SK-N-SH (cell line): Measurements from ENCODE around the gene UBE4B. TPM values are rescaled to one million over a fixed set of nuclear protein-coding genes. Genes with fewer than 3 reads are reported as not detected.

Experiments used
- CTCF ChIA-PET: fragments of 300-600, 350-600 bp; formaldehyde crosslinking; extraction: SDS; loops from one replicate; lab custom pipeline; 2021; lab: Yijun Ruan, JAX
- POLR2A ChIA-PET: fragments of 350-600 bp; sonication (Branson Sonifier 250); formaldehyde crosslinking; extraction: SDS; loops from one replicate; lab custom pipeline; 2020; ENCODE audit warnings: antibody characterized with exemption, inconsistent platforms; lab: Yijun Ruan, JAX
- DNase-seq: peaks from one replicate; pipeline ENCODE4 v3.0.0; 2012
- H2AFZ ChIP-seq: fragments of 200-600 bp; sonication (generic); 2 replicates; pipeline ENCODE4 v1.8.1; 2016; ENCODE audit warnings: antibody characterized with exemption, mild to moderate bottlenecking, low read depth
- H3F3A ChIP-seq: fragments of 200-600 bp; sonication (generic); replicated peaks from 2 replicates; pipeline ENCODE3; 2016; ENCODE audit warnings: antibody characterized with exemption, mild to moderate bottlenecking; ENCODE audit not compliant: insufficient read depth
- H3K27ac ChIP-seq, 2 experiments: fragments of 200-500 bp in 1 of 2; fragments of 200-600 bp in 1 of 2; sonication (Bioruptor generic) in 1 of 2; sonication (generic), shearing (Covaris generic) in 1 of 2; 2 replicates each; pipeline versions ENCODE4 v1.5.1 to v1.6.1; 2014 to 2016; ENCODE audit warnings: low read depth in 2 of 2, inconsistent platforms in 1 of 2, low read length in 1 of 2, mild to moderate bottlenecking in 1 of 2, mixed read lengths in 1 of 2
- H3K27me3 ChIP-seq: fragments of 200-600 bp; sonication (generic), shearing (Covaris generic); 2 replicates; pipeline ENCODE4 v1.6.1; 2016; ENCODE audit warnings: mixed run types; ENCODE audit not compliant: insufficient read depth
- H3K36me3 ChIP-seq, 2 experiments: fragments of 200-500 bp in 1 of 2; fragments of 200-600 bp in 1 of 2; sonication (Bioruptor generic) in 1 of 2; sonication (generic) in 1 of 2; replicated peaks in 1 of 2; 2 replicates each; pipeline versions ENCODE3 to v1.5.1; 2014 to 2016; ENCODE audit warnings: low read length in 1 of 2, mild to moderate bottlenecking in 1 of 2; ENCODE audit not compliant: insufficient read depth in 2 of 2, control insufficient read depth in 1 of 2
- H3K4me1 ChIP-seq, 2 experiments: fragments of 200-500 bp in 1 of 2; fragments of 200-600 bp in 1 of 2; sonication (Bioruptor generic) in 1 of 2; sonication (generic), shearing (Covaris generic) in 1 of 2; 2 replicates each; pipeline versions ENCODE4 v1.5.1 to v1.6.1; 2014 to 2016; ENCODE audit warnings: low read depth in 1 of 2, low read length in 1 of 2, mixed run types in 1 of 2; ENCODE audit not compliant: insufficient read depth in 2 of 2, control insufficient read depth in 1 of 2
- H3K4me2 ChIP-seq: fragments of 200-600 bp; sonication (generic), shearing (Covaris generic); 2 replicates; pipeline ENCODE4 v1.6.1; 2017; ENCODE audit warnings: mixed run types
- H3K4me3 ChIP-seq, 2 experiments: fragments of 200-500 bp in 1 of 2; fragments of 200-600 bp in 1 of 2; sonication (Bioruptor generic) in 1 of 2; sonication (generic), shearing (Covaris generic) in 1 of 2; 2 replicates each; pipeline versions ENCODE4 v1.5.1 to v1.8.1; 2014 to 2016; ENCODE audit warnings: low read depth in 2 of 2, inconsistent platforms in 1 of 2, low read length in 1 of 2, mild to moderate bottlenecking in 1 of 2, mixed read lengths in 1 of 2, moderate library complexity in 1 of 2
- H3K79me2 ChIP-seq: fragments of 200-600 bp; sonication (generic); 2 replicates; pipeline ENCODE4 v1.8.1; 2017; ENCODE audit warnings: mild to moderate bottlenecking; ENCODE audit not compliant: insufficient read depth
- H3K9ac ChIP-seq: fragments of 200-600 bp; sonication (generic); 2 replicates; pipeline ENCODE4 v1.6.1; 2017; ENCODE audit warnings: mixed run types
- H3K9me2 ChIP-seq: fragments of 200-600 bp; sonication (generic); 2 replicates; pipeline ENCODE4 v1.6.1; 2017; ENCODE audit warnings: mixed run types
- H3K9me3 ChIP-seq: fragments of 200-600 bp; sonication (generic); 2 replicates; pipeline ENCODE4 v1.6.1; 2017; ENCODE audit warnings: mixed run types, mild to moderate bottlenecking, moderate library complexity
- H4K20me1 ChIP-seq: fragments of 200-600 bp; sonication (generic); 2 replicates; pipeline ENCODE4 v1.6.1; 2017; ENCODE audit warnings: mild to moderate bottlenecking, mixed run types; ENCODE audit not compliant: insufficient read depth
- ELF1 ChIP-seq: IDR thresholded peaks from 2 replicates; pipeline ENCODE4 v1.4.0; 2012
- FOXJ3 ChIP-seq: sonication (generic); formaldehyde crosslinking; IDR thresholded peaks from 2 replicates; pipeline ENCODE4 v1.5.1; 2020; ENCODE audit warnings: mild to moderate bottlenecking, missing genetic modification reagents
- FOXM1 ChIP-seq: IDR thresholded peaks from 2 replicates; pipeline ENCODE4 v1.4.0; 2012; ENCODE audit warnings: low read depth, mild to moderate bottlenecking
- JUND ChIP-seq: IDR thresholded peaks from 2 replicates; pipeline ENCODE4 v1.4.0; 2012
- MAX ChIP-seq: IDR thresholded peaks from 2 replicates; pipeline ENCODE4 v1.4.0; 2012; ENCODE audit warnings: low read depth
- MEF2A ChIP-seq: IDR thresholded peaks from 2 replicates; pipeline ENCODE4 v1.4.0; 2012; ENCODE audit warnings: low read depth, borderline replicate concordance
- NFIC ChIP-seq: IDR thresholded peaks from 2 replicates; pipeline ENCODE4 v1.4.0; 2012; ENCODE audit warnings: borderline replicate concordance
- NRF1 ChIP-seq: IDR thresholded peaks from 2 replicates; pipeline ENCODE4 v1.6.1; 2012; ENCODE audit warnings: low read depth, mild to moderate bottlenecking, low read length
- PBX3 ChIP-seq: IDR thresholded peaks from 2 replicates; pipeline ENCODE4; 2012
- RCOR1 ChIP-seq: fragments of 150-350 bp; IDR thresholded peaks from 2 replicates; pipeline ENCODE4 v1.6.1; 2017; ENCODE audit warnings: antibody characterized with exemption, low read length
- REST ChIP-seq: IDR thresholded peaks from 2 replicates; pipeline ENCODE4 v1.6.1; 2012; ENCODE audit warnings: mild to moderate bottlenecking, low read depth, low read length, moderate library complexity
- RXRA ChIP-seq: IDR thresholded peaks from 2 replicates; pipeline ENCODE4 v1.4.0; 2012; ENCODE audit warnings: low read depth, mild to moderate bottlenecking, borderline replicate concordance
- SMC3 ChIP-seq: IDR thresholded peaks from 2 replicates; pipeline ENCODE4 v1.6.1; 2012; ENCODE audit warnings: low read depth, low read length, improper control_type of control experiment
- TAF1 ChIP-seq: IDR thresholded peaks from 2 replicates; pipeline ENCODE4 v1.6.1; 2012; ENCODE audit warnings: low read depth, mild to moderate bottlenecking, low read length, moderate library complexity, borderline replicate concordance
- TCF12 ChIP-seq: IDR thresholded peaks from 2 replicates; pipeline ENCODE4 v1.4.0; 2012
- TEAD4 ChIP-seq: IDR thresholded peaks from 2 replicates; pipeline ENCODE4 v1.4.0; 2012; ENCODE audit warnings: mild to moderate bottlenecking, borderline replicate concordance; ENCODE audit not compliant: insufficient read depth
- YY1 ChIP-seq: IDR thresholded peaks from 2 replicates; pipeline ENCODE4 v1.4.0; 2012; ENCODE audit warnings: low read depth, mild to moderate bottlenecking
- ZBTB33 ChIP-seq: IDR thresholded peaks from 2 replicates; pipeline ENCODE4 v1.4.0; 2012; ENCODE audit warnings: low read depth, borderline replicate concordance
- WGBS: methylation state at CpG from one replicate; pipeline ENCODE4 v1.1.6; 2017; ENCODE audit warnings: low lambda C conversion rate; 5-methylcytosine and 5-hydroxymethylcytosine counted together
- polyA plus RNA-seq, 3 experiments: library from polyadenylated mRNA; depleted of rRNA; stranded (reverse); fragments of >200 nt; gene quantifications; 2 replicates each; pipeline ENCODE4 v1.2.3, GENCODE V29; 2012

Gene UBE4B
- polyA plus RNA-seq, 1 of the 3 experiments (the other 2 are of a cell fraction) = 19.1 TPM

GRCh38 chr1:10064416-10065343 lies 31.9 kb downstream of the UBE4B start (continued):
- TF ChIP-seq JUND = no peak
- TF ChIP-seq FOXJ3 (CRISPR knock-in tag) = no peak
- TF ChIP-seq SMC3 = no peak
- no peak for TF ChIP-seq NFIC

- ChIA-PET CTCF (no interaction called here), POLR2A (no interaction called here)
- Histone ChIP-seq H3K27ac (peak overlapping the region in 1 of 2 experiments; percentile 45; a peak in 1 of 4 replicates), H3K9me3 (no peaks in the 10 kb centered on the region), H3K9ac (no peak overlapping the region), H3K4me3 (no peak overlapping the region), H3K9me2 (no peaks in the 10 kb centered on the region), H3K36me3 (no peaks in the 10 kb centered on the region), H3K27me3 (no peaks in the 10 kb centered on the region), H3K4me2 (no peak overlapping the region), H3K4me1 (peaks cover 0 to 9% of the 10 kb centered on the region in 2 experiments; a peak in 2 of 4 replicates), H3F3A (peaks cover 16% of the 10 kb centered on the region), H3K79me2 (peaks cover 93% of the 10 kb centered on the region), H2AFZ (no peak overlapping the region), H4K20me1 (no peaks in the 10 kb centered on the region)
- no peak for TF ChIP-seq FOXJ3 (CRISPR knock-in tag)
- no peak for TF ChIP-seq ELF1
- TF ChIP-seq RXRA = no peak
- no peak for TF ChIP-seq TEAD4
- TF ChIP-seq REST = no peak
- TF ChIP-seq SMC3 = no peak
- TF ChIP-seq TAF1 = no peak
- no peak for TF ChIP-seq MEF2A
- no peak for TF ChIP-seq RCOR1
- no peak for TF ChIP-seq YY1
- no peak for DNase-seq
- 88% methylated on average over 7 of the region's 7 CpGs for WGBS
Measured at GRCh38 chr1:10065344-10065685, 32.6 kb downstream of the UBE4B start.

- WGBS = 84% methylated on average over 3 of the region's 3 CpGs
- no peak for DNase-seq
- Histone ChIP-seq H3K36me3 (no peaks in the 10 kb centered on the region), H3F3A (peaks cover 16% of the 10 kb centered on the region), H3K9me2 (no peaks in the 10 kb centered on the region), H4K20me1 (no peaks in the 10 kb centered on the region), H3K27ac (peak overlapping the region in 1 of 2 experiments; percentile 92; a peak in 2 of 4 replicates), H3K4me1 (peaks cover 0 to 9% of the 10 kb centered on the region in 2 experiments; a peak in 2 of 4 replicates), H2AFZ (no peak overlapping the region), H3K79me2 (peaks cover 93% of the 10 kb centered on the region), H3K4me2 (peak overlapping the region; percentile 68; the same call in 1 of the 2 replicates), H3K9me3 (no peaks in the 10 kb centered on the region), H3K27me3 (no peaks in the 10 kb centered on the region), H3K4me3 (no peak overlapping the region), H3K9ac (no peak overlapping the region)
- CTCF ChIA-PET = interaction anchor here (1.5 kb wide), 1 partner anchor 191 kb away, joined by 3 read pairs; no protein-coding TSS in a partner anchor
- POLR2A ChIA-PET = no interaction called here
- no peak for TF ChIP-seq MAX
- TF ChIP-seq NRF1 = no peak
- no peak for TF ChIP-seq FOXM1
- TF ChIP-seq PBX3 = no peak
- TF ChIP-seq TCF12 = no peak
- TF ChIP-seq FOXJ3 (CRISPR knock-in tag) = no peak
- TF ChIP-seq RCOR1 = no peak
- TF ChIP-seq NFIC = no peak
- TF ChIP-seq ZBTB33 = no peak
Measured at GRCh38 chr1:10065760-10066159, 33.0 kb downstream of the UBE4B start.
